Measurements from ENCODE around the gene LAMC2. TPM values are rescaled to one million over a fixed set of nuclear protein-coding genes. Genes with fewer than 3 reads are reported as not detected.

The LAMC2 gene
- total RNA-seq, 1 donor from 2014 or later = 0.36 TPM

DNA sequence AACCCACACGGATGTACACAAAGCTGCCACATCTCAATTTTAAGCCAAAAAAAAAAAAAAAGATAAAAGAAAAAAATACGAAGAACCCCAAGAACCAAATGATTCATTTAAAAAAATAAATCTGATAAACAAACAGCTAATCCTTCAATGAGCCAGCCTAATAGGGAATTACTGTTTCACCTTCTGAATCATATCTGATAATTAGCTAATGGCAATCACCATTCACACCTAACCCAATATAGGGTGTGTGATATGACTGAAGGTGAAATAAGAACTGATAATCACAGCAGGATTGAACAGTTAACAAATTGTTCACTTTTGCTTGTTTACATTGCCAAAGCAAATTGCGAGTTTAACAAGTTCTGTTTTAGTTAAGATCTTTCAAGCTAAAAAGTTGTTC is 61.4 kb downstream of the LAMC2 start:
- DNase-seq (ENCODE audit: low spot score) = no peak
- no peaks in the 10 kb centered on the region for H3K9me3 ChIP-seq (ENCODE audit: low read depth)
- H3K36me3 ChIP-seq = no peaks in the 10 kb centered on the region
- no peaks in the 10 kb centered on the region for H3F3A ChIP-seq (ENCODE audit: low read depth)
- H3K4me1 ChIP-seq = no peaks in the 10 kb centered on the region
- H3K27ac ChIP-seq = no peak overlapping the region
- no peak overlapping the region for H3K4me2 ChIP-seq
- TF ChIP-seq EZH2 (IDR thresholded peaks at IDR 0.05) (no peak), EZH2phosphoT487 (IDR thresholded peaks at IDR 0.05) (no peak)
- TF ChIP-seq, protein P1, sequence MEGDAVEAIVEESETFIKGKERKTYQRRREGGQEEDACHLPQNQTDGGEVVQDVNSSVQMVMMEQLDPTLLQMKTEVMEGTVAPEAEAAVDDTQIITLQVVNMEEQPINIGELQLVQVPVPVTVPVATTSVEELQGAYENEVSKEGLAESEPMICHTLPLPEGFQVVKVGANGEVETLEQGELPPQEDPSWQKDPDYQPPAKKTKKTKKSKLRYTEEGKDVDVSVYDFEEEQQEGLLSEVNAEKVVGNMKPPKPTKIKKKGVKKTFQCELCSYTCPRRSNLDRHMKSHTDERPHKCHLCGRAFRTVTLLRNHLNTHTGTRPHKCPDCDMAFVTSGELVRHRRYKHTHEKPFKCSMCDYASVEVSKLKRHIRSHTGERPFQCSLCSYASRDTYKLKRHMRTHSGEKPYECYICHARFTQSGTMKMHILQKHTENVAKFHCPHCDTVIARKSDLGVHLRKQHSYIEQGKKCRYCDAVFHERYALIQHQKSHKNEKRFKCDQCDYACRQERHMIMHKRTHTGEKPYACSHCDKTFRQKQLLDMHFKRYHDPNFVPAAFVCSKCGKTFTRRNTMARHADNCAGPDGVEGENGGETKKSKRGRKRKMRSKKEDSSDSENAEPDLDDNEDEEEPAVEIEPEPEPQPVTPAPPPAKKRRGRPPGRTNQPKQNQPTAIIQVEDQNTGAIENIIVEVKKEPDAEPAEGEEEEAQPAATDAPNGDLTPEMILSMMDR (IDR thresholded peaks at IDR 0.05) = no peak
- no peak overlapping the region for H2AFZ ChIP-seq (replicated peaks)
- Mint-ChIP-seq H3K9me3 (peaks cover 14% of the 10 kb centered on the region), H3K4me1 (no peaks in the 10 kb centered on the region), H3K4me3 (no peak overlapping the region), H3K27ac (no peak overlapping the region), H3K36me3 (peaks cover 4% of the 10 kb centered on the region), H3K27me3 (ENCODE audit: insufficient read depth, low read depth) (peaks cover 2% of the 10 kb centered on the region)
- no peaks in the 10 kb centered on the region for H3K27me3 ChIP-seq
- H3K9ac ChIP-seq = no peak overlapping the region
- no peaks in the 10 kb centered on the region for H4K20me1 ChIP-seq (ENCODE audit: low read depth)
- H3K79me2 ChIP-seq (ENCODE audit: low read depth) = no peaks in the 10 kb centered on the region
- H3K4me3 ChIP-seq = no peak overlapping the region

DNA sequence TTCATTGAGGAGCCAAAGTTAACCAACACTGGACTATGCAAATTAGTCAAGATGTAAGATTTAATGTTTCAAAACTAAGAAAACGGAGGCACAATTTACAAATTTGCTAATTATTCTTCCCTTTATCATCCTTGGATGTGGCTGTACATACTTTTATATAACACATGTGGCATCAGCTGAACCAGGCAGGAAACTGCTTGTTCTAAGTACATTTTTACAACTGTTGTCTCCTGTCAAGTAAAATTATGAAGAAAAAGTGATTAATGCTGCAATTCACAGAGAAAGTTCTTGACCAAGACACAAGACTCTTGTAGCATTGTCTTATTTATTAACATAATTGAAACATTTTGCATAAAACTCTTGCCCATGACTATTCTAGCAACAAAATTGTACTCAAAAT is 61.9 kb downstream of the LAMC2 start:
- Mint-ChIP-seq H3K4me1 (no peaks in the 10 kb centered on the region), H3K36me3 (peaks cover 4% of the 10 kb centered on the region), H3K9me3 (peaks cover 14% of the 10 kb centered on the region), H3K4me3 (no peak overlapping the region), H3K27me3 (ENCODE audit: insufficient read depth, low read depth) (peaks cover 2% of the 10 kb centered on the region), H3K27ac (no peak overlapping the region)
- H4K20me1 ChIP-seq (ENCODE audit: low read depth) = no peaks in the 10 kb centered on the region
- no peaks in the 10 kb centered on the region for H3K36me3 ChIP-seq
- H3K4me3 ChIP-seq = no peak overlapping the region
- no peak overlapping the region for H2AFZ ChIP-seq (replicated peaks)
- H3K9ac ChIP-seq = no peak overlapping the region
- no peak overlapping the region for H3K27ac ChIP-seq
- H3F3A ChIP-seq (ENCODE audit: low read depth) = no peaks in the 10 kb centered on the region
- no peak for DNase-seq (ENCODE audit: low spot score)
- no peaks in the 10 kb centered on the region for H3K4me1 ChIP-seq
- no peak overlapping the region for H3K4me2 ChIP-seq
- no peaks in the 10 kb centered on the region for H3K9me3 ChIP-seq (ENCODE audit: low read depth)
- H3K27me3 ChIP-seq = no peaks in the 10 kb centered on the region
- TF ChIP-seq EZH2phosphoT487 (IDR thresholded peaks at IDR 0.05) (no peak), EZH2 (IDR thresholded peaks at IDR 0.05) (no peak)
- TF ChIP-seq, protein P1 (IDR thresholded peaks at IDR 0.05) = no peak
- no peaks in the 10 kb centered on the region for H3K79me2 ChIP-seq (ENCODE audit: low read depth)

- Mint-ChIP-seq H3K9me3 (peaks cover 14% of the 10 kb centered on the region), H3K27ac (no peak overlapping the region), H3K36me3 (peaks cover 4% of the 10 kb centered on the region), H3K27me3 (ENCODE audit: insufficient read depth, low read depth) (peaks cover 2% of the 10 kb centered on the region), H3K4me3 (no peak overlapping the region), H3K4me1 (no peaks in the 10 kb centered on the region)
- Histone ChIP-seq H3K4me3 (no peak overlapping the region), H3K36me3 (no peaks in the 10 kb centered on the region), H3K9me3 (ENCODE audit: low read depth) (no peaks in the 10 kb centered on the region), H3K27me3 (no peaks in the 10 kb centered on the region), H3K79me2 (ENCODE audit: low read depth) (no peaks in the 10 kb centered on the region), H3F3A (ENCODE audit: low read depth) (no peaks in the 10 kb centered on the region), H3K27ac (no peak overlapping the region), H3K4me2 (no peak overlapping the region), H3K4me1 (no peaks in the 10 kb centered on the region), H2AFZ (replicated peaks) (no peak overlapping the region), H4K20me1 (ENCODE audit: low read depth) (no peaks in the 10 kb centered on the region), H3K9ac (no peak overlapping the region)
- no peak for TF ChIP-seq EZH2 (IDR thresholded peaks at IDR 0.05)
- TF ChIP-seq EZH2phosphoT487 (IDR thresholded peaks at IDR 0.05) = no peak
- TF ChIP-seq, protein P1 (IDR thresholded peaks at IDR 0.05) = no peak
- no peak for DNase-seq (ENCODE audit: low spot score)
Observed at GRCh38 chr1:183248989-183249691, 63.1 kb downstream of the LAMC2 start.

Data from neural progenitor cell (in vitro differentiated cells).